Measurements from ENCODE around the gene NRG3. TPM values are rescaled to one million over a fixed set of nuclear protein-coding genes. Genes with fewer than 3 reads are reported as not detected.

NRG3 gene
- total and polyA plus RNA-seq, 2 of the 8 experiments (the other 6 are each of a cell fraction or from before 2014, with no cell fraction given), result 4.2 to 5.0 TPM

DNA sequence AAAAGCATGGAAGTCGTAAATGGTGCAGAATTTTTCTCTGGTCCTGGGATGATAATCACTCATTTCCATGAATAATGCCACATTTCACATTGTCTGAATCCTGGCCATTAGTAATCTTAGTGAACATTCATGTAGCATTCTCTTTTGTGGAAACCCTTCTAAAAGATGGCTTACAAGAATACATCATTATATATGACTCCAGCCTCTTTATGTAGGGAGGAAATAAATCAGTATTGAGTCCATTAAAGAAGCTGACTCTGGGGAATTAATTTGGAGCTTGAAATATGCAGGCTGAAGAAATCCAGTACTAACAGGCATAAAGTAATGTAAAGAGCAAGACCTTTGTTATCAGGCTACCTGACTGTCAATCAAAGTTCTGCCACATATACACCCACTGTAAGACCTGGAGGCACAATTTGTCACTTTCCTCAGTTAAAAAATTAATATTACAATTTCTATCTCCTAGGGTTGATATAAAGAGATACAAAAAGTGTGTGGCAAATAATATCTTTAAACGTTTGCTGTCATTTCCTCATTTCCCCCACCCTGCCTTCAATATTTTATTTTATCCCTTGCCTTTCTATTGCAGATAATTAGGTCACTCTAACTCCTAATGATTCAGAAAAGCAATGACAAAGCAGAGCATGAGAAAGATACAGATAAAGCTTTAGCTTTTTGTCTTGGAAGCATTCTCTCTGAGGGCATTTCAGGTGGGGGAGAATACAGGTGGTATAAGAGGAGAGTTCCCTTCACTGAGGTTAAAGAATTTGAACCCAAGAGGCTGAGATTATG, 1142.3 kb downstream of the NRG3 start:
- no peak overlapping the region for H3K4me2 ChIP-seq (ENCODE audit: insufficient read depth in 1 of 2, low read depth in 2 of 2, low read length in 2 of 2)
- no peak overlapping the region for H2AFZ ChIP-seq (ENCODE audit: low read length)
- H4K8ac ChIP-seq (ENCODE audit: extremely low read depth, insufficient read depth, low read length), result no peak overlapping the region
- H3K27ac ChIP-seq (ENCODE audit: low read depth, low read length), result no peak overlapping the region
- H3K79me2 ChIP-seq (ENCODE audit: control insufficient read depth in 1 of 2, insufficient read depth in 2 of 2, low read length in 2 of 2), result no peaks in the 10 kb centered on the region
- H2BK120ac ChIP-seq (replicated peaks; ENCODE audit: low read depth, low read length), result no peak overlapping the region
- no peak overlapping the region for H3K9ac ChIP-seq (replicated peaks in 1 of 4; ENCODE audit: extremely low read depth in 1 of 4, low read depth in 3 of 4, low read length in 3 of 4)
- H4K20me1 ChIP-seq (replicated peaks in 1 of 2; ENCODE audit: control insufficient read depth in 1 of 2, insufficient read depth in 2 of 2, low read length in 2 of 2), result no peaks in the 10 kb centered on the region
- WGBS, 2 experiments (ENCODE audit: extremely low coverage in 1 of 2, insufficient coverage in 1 of 2, insufficient read length in 1 of 2, insufficient replicate concordance in 2 of 2, low coverage in 1 of 2, low lambda C conversion rate in 2 of 2, missing lambda C conversion rate in 1 of 2), result 79% methylated on average over 2 of the region's 2 CpGs; no CpG with 5 or more reads in 1 of the 2 experiments
- peaks cover 0 to 4% of the 10 kb centered on the region in 2 experiments; a peak in 1 of 4 replicates for H3K9me3 ChIP-seq (ENCODE audit: insufficient read depth in 2 of 2, low read depth in 1 of 2, low read length in 1 of 2)
- no peak overlapping the region for H3K4me3 ChIP-seq (ENCODE audit: extremely low read depth in 1 of 4, insufficient read depth in 2 of 4, low read depth in 3 of 4, low read length in 4 of 4)
- H2BK15ac ChIP-seq (ENCODE audit: low read length), result no peak overlapping the region
- no peak overlapping the region for H2BK5ac ChIP-seq (ENCODE audit: low read depth, low read length)
- no peak overlapping the region for H3K18ac ChIP-seq (ENCODE audit: extremely low read depth, low read length)
- ChIA-PET POLR2A (ENCODE audit: partially characterized antibody) (no interaction called here), CTCF (ENCODE audit: partially characterized antibody) (interaction anchor here (1.5 kb wide), 1 partner anchor 10 kb away, joined by 4 read pairs; no protein-coding TSS in a partner anchor)
- no peak overlapping the region for H3K23ac ChIP-seq (ENCODE audit: insufficient read length)
- H3K4me1 ChIP-seq (replicated peaks in 1 of 4; ENCODE audit: control insufficient read depth in 3 of 4, insufficient read depth in 4 of 4, low read length in 3 of 4), result peaks cover 0 to 3% (median 1%) of the 10 kb centered on the region in 4 experiments; a peak in 2 of 7 replicates
- no peak overlapping the region for H4K5ac ChIP-seq (ENCODE audit: insufficient read length, low read depth, low read length)
- H3K4ac ChIP-seq (replicated peaks; ENCODE audit: insufficient read length, low read depth, low read length), result no peak overlapping the region
- H2BK20ac ChIP-seq (ENCODE audit: low read length), result no peak overlapping the region
- FAIRE-seq (no peak), DNase-seq (ENCODE audit: low read depth in 1 of 2, low spot score in 2 of 2) (no peak)
- no peak overlapping the region for H4K91ac ChIP-seq (replicated peaks; ENCODE audit: insufficient read length, low read length)
- no peaks in the 10 kb centered on the region for H3K79me1 ChIP-seq (ENCODE audit: low read depth, low read length)
- no peak overlapping the region for H3K14ac ChIP-seq (ENCODE audit: insufficient read length)
- H3K27me3 ChIP-seq (replicated peaks in 1 of 4; ENCODE audit: control insufficient read depth in 3 of 4, extremely low read depth in 1 of 4, insufficient read depth in 3 of 4, low read length in 3 of 4), result no peaks in the 10 kb centered on the region
- no peaks in the 10 kb centered on the region for H3K23me2 ChIP-seq (ENCODE audit: low read depth, low read length)
- no peak overlapping the region for H2BK12ac ChIP-seq (ENCODE audit: low read depth, low read length)
- H3K36me3 ChIP-seq (ENCODE audit: control insufficient read depth in 2 of 4, insufficient read depth in 4 of 4, low read length in 3 of 4), result no peaks in the 10 kb centered on the region
- H3K56ac ChIP-seq (replicated peaks; ENCODE audit: insufficient read length, low read depth, low read length), result no peak overlapping the region
- no peak overlapping the region for H2AK5ac ChIP-seq (ENCODE audit: low read depth, low read length)
- TF ChIP-seq HDAC2 (IDR thresholded peaks at IDR 0.05; ENCODE audit: borderline replicate concordance in 1 of 2, low read depth in 2 of 2, low read length in 2 of 2), result no peak
- TF ChIP-seq TEAD4 (IDR thresholded peaks at IDR 0.05; ENCODE audit: low read depth, low read length), result no peak
- TF ChIP-seq SRF (IDR thresholded peaks at IDR 0.05; ENCODE audit: low read depth, low read length), result no peak
- TF ChIP-seq, protein P1, sequence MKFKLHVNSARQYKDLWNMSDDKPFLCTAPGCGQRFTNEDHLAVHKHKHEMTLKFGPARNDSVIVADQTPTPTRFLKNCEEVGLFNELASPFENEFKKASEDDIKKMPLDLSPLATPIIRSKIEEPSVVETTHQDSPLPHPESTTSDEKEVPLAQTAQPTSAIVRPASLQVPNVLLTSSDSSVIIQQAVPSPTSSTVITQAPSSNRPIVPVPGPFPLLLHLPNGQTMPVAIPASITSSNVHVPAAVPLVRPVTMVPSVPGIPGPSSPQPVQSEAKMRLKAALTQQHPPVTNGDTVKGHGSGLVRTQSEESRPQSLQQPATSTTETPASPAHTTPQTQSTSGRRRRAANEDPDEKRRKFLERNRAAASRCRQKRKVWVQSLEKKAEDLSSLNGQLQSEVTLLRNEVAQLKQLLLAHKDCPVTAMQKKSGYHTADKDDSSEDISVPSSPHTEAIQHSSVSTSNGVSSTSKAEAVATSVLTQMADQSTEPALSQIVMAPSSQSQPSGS (IDR thresholded peaks at IDR 0.05; ENCODE audit: low read length), result no peak
